ENCODE results near the gene GPATCH3.

- TF ChIP-seq CTCF (conservative IDR thresholded peaks at IDR 0.05 in 1 of 2, IDR thresholded peaks at IDR 0.05 in 1 of 2; ENCODE audit: extremely low read depth in 1 of 2, insufficient read depth in 1 of 2, low read depth in 1 of 2, low read length in 2 of 2) (no peak), EZH2 (IDR thresholded peaks at IDR 0.05; ENCODE audit: borderline replicate concordance, low read length) (no peak)
Observed at GRCh38 chr1:26921540-26922430, 21.5 kb upstream of the GPATCH3 start, which contains the start of gene NUDC.

All from mammary epithelial cell (primary cell).